AG04449 (cell line): ENCODE results near the gene SMURF2.

ENCODE experiments used
- CTCF ChIA-PET: fragments of 350-600 bp; formaldehyde crosslinking; extraction: SDS; loops from one replicate; lab custom pipeline; 2021; ENCODE audit warnings: antibody characterized with exemption; lab: Yijun Ruan, JAX
- POLR2A ChIA-PET: fragments of 400-600, 350-600 bp; formaldehyde crosslinking; extraction: SDS; loops from one replicate; lab custom pipeline; 2020; ENCODE audit warnings: antibody characterized with exemption, inconsistent platforms; lab: Yijun Ruan, JAX
- DNase-seq: peaks from one replicate; pipeline ENCODE4 v3.0.0-alpha.2; 2010; ENCODE audit warnings: low read depth, low spot score
- H3K4me3 ChIP-seq: 2 replicates; pipeline ENCODE4 v1.5.1; 2011; ENCODE audit warnings: low read depth, mild to moderate bottlenecking, control low read depth, low read length
- TF ChIP-seq, protein P1 (sequence below): IDR thresholded peaks from one replicate; pipeline ENCODE4 v1.5.1; 2011; ENCODE audit warnings: mild to moderate bottlenecking, moderate library complexity, low read length, control low read depth, inconsistent platforms; ENCODE audit not compliant: insufficient read depth; ENCODE audit errors: missing control alignments

Gene SMURF2

DNA sequence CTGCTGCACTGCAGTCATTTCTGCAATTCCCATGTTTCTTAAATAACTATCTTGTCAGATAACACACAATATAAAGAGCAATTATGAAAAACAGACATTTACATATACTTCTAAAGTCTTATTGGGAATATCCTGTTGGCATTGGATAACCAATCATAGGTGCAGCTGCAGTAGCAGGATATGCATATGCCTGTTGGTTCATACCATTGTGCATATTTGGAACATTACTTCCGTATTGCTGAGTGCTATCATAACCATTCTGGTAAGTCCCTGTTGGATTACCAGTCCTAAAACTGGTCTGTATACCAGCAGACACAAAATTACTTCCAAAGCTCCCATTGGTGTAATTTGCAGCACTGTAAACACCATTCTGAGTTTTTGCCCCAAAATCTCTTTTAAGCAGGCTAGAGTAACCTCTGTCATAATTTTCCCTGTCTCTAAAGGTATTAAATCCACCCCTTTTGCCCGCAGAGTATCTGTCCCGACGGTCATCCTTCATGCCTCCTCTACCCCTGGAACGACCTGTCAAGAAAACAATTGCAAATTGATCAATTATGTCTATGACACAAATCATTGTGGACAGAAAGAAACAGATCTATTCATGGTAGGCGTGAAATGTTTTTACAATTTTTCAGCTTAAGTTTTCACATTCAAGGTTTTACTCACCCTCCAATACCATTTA lies 162.2 kb downstream of the SMURF2 start:
- H3K4me3 ChIP-seq, result no peak overlapping the region
- ChIA-PET CTCF (interaction anchor here (8.5 to 13.0 kb wide), 2 partner anchors 7 to 79 kb away, joined by 78 to 451 read pairs; partner anchors contain the start of gene POLG2), POLR2A (interaction anchor here (0.5 to 0.6 kb wide), 2 partner anchors 76 to 147 kb away, joined by 3 read pairs; no protein-coding TSS in a partner anchor)
- no peak for DNase-seq
- TF ChIP-seq, protein P1, sequence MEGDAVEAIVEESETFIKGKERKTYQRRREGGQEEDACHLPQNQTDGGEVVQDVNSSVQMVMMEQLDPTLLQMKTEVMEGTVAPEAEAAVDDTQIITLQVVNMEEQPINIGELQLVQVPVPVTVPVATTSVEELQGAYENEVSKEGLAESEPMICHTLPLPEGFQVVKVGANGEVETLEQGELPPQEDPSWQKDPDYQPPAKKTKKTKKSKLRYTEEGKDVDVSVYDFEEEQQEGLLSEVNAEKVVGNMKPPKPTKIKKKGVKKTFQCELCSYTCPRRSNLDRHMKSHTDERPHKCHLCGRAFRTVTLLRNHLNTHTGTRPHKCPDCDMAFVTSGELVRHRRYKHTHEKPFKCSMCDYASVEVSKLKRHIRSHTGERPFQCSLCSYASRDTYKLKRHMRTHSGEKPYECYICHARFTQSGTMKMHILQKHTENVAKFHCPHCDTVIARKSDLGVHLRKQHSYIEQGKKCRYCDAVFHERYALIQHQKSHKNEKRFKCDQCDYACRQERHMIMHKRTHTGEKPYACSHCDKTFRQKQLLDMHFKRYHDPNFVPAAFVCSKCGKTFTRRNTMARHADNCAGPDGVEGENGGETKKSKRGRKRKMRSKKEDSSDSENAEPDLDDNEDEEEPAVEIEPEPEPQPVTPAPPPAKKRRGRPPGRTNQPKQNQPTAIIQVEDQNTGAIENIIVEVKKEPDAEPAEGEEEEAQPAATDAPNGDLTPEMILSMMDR, result no peak

DNA sequence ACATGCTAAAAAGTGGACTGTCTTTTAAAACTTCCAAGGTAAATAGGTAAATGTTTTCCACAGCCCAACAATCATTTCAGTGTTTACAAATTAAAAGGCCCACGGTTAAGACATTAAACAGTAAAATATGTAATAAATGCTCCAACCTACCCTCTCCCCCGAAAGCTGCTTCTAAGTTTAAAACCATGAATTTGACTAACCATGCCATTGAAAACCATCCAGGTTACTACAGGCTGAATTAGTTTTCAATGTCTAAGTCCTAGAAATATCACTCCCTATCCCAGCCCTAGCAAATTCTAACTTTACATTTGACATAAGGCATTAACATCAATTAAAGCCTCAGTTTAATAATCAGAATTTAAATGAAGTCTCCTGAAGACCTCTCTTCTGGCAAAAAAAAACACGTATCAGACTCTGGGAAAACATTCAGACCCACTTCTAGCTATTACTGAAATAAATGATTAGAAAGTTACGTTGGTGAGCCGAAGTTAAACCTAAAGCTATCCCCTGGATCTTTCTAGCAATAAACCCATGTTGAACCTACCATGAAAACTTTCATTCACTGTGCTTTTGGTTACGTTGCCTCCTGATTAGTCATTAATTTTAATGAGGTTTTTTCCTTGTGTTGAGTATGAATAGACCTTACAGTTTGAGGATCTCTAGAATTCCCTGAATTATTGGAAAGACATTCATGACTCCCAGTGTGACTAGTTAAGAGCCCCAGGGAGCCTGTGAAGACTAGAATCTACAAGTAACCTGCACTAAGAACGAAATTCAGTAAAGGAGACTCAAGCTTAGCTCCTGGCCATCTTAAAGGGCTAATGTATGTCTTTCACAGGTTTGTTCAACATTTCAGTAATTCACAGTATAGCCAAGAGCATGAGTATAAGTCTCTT lies 163.6 kb downstream of the SMURF2 start:
- H3K4me3 ChIP-seq, result no peak overlapping the region
- DNase-seq, result no peak
- CTCF ChIA-PET, result interaction anchor here (1.5 to 13.0 kb wide), 2 partner anchors 12 to 77 kb away, joined by 3 to 451 read pairs; no protein-coding TSS in a partner anchor
- TF ChIP-seq, protein P1, result no peak
- POLR2A ChIA-PET, result interaction anchor here (3.3 kb wide), 1 partner anchor 7 kb away, joined by 55 read pairs; the partner anchor contains the start of genes CEP95 and DDX5

DNA sequence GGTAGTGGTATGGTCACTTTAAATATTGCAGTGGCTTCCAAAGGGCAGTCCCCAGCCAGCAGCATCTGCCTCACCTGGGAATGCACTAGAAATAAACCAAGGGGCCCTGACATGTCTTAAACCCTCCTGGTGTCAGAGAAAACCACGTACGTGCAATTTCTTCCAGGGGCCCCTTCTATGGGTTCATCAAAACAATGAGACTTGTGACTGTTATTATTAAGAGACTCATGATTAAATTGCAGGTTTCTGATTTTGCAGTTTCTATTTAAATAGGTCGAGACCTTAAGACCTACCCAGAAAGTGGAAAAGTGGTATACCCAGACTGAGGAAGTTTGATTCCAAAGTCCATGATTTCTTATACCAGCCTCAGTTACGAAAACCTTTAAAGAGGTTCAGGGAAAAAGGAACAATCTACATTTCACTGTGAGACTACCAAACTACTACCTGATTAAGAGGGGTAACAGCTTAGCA lies 164.5 kb downstream of the SMURF2 start:
- TF ChIP-seq, protein P1, result no peak
- POLR2A ChIA-PET, result interaction anchor here (1.3 to 3.3 kb wide), 2 partner anchors 8 to 88 kb away, joined by 3 to 55 read pairs; partner anchors contain the start of genes CEP95 and DDX5
- CTCF ChIA-PET, result interaction anchor here (8.6 to 13.0 kb wide), 2 partner anchors 6 to 76 kb away, joined by 78 to 451 read pairs; partner anchors contain the start of genes CEP95 and DDX5

DNA sequence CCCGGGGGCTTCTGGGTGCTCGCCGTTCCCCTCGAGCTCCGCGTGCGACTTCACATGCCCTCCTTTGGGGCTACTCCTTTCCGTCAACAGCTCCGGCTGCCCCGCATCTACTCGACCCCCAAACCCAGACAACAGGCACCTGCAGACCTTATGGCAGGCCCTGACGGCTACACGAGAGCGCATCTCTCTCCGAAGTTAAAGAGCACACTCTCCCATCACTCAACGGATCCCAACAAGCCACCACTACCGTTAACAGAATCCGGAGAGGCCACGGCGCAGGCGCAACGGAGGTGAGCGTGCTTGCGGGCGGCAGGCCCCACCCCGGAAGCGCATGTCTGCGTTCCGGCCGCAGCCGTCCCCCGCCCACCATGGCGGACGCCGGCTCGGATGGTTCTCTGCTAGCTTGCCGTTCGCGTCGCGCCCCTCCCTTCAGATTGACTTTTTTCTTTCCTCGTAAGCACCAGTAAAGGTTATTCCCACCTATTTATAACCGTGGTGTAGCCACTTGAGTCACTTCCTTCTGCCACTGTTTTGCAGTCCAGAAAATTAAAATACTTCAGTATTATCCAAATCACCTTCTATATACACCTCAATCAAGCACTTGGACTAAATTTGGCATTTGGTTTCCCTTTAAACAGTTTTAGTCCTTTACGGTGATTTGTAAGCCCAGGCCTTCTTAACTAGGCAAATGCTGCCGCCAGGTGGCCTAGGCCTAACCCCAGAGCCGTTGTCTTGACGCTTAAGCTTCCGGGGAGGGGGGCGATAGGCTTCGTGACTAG lies 165.1 kb downstream of the SMURF2 start, which contains the start of gene POLG2:
POLG2 (minus strand) TSS at position 269 of the 779 bp plus-strand sequence; CDS start at position 183, 86 bp downstream.
- ChIA-PET POLR2A (interaction anchor here (1.3 to 3.3 kb wide), 3 partner anchors 9 to 88 kb away, joined by 3 to 55 read pairs (median 7); partner anchors contain the start of genes CEP95 and DDX5), CTCF (interaction anchor here (1.1 to 13.0 kb wide), 4 partner anchors 7 to 152 kb away, joined by 3 to 451 read pairs (median 40); partner anchors contain the start of genes CEP95 and DDX5)
- peak; percentile 49 for DNase-seq
- peak within 1 kb of the TSS; percentile 88 for H3K4me3 ChIP-seq
- TF ChIP-seq, protein P1, result peak; percentile 53

More for the DNA sequence above, 164.5 kb downstream of the SMURF2 start:
- no peak for DNase-seq
- H3K4me3 ChIP-seq, result peak overlapping the region; percentile 88

DNA sequence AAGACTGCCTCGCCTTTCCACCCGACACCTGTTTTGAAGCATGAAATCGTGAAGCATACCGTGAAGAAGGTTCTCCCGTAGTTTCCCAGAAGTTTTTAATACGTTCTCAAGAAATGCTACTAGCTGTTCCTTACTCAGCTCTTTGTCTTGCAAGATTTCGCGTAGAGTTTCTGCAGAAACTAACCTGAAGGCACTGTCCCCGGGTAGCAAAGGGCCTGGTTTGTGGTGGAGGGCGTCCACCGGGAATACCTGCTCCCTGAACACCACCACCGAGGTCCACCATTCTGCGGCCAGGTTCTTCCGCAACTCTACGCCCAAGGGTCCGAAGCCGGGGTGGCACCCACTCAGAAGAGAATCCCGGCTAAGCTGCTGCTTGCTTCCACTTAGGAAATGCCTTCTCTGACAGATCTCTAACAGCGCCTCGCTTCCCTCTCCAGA lies 165.7 kb downstream of the SMURF2 start:
- peak overlapping the region; percentile 88 for H3K4me3 ChIP-seq
- POLR2A ChIA-PET, result interaction anchor here (1.3 to 3.3 kb wide), 3 partner anchors 9 to 87 kb away, joined by 3 to 55 read pairs (median 7); partner anchors contain the start of genes CEP95 and DDX5
- CTCF ChIA-PET, result interaction anchor here (1.1 to 13.0 kb wide), 4 partner anchors 8 to 153 kb away, joined by 3 to 451 read pairs (median 40); partner anchors contain the start of genes CEP95 and DDX5
- DNase-seq, result no peak
- TF ChIP-seq, protein P1, result no peak
